ENCODE data around the gene APBA2. TPM values are rescaled to one million over a fixed set of nuclear protein-coding genes. Genes with fewer than 3 reads are reported as not detected.

APBA2 gene
- total RNA-seq, 3 donors from 2014 or later, result 0.64 to 6.9 (median 5.0) TPM

DNA sequence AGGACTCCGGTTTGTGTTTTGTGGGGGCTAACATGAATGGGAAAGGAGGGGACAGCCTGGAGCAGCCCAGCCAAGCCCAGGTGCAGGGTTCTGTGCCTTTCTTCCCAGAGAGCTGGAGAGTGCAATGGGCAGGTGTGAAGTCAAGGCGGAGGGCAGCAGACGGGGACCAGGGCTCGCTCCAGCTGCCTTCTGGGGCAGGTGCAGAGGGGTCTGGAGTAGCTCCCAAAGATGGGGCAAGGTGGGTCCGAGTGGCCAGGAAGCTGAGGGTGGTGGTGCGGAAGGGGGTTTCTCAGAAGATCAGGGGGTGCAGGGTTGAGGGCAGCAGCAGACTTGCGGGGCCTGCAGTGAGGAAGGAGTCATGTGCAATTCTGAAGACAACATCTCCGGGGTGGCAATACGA is 225.0 kb downstream of the APBA2 start:
- Histone ChIP-seq H3K4me1 (no peaks in the 10 kb centered on the region), H3K4me3 (no peak overlapping the region), H3K9me3 (no peaks in the 10 kb centered on the region), H3K36me3 (no peaks in the 10 kb centered on the region), H3K27ac (no peak overlapping the region), H3K27me3 (peaks cover 0 to 5% of the 10 kb centered on the region in 2 donors)
- intact Hi-C loops (cut with DNase I; ENCODE audit: low total_unique reads), result no loop called here
- TF ChIP-seq CTCF (IDR thresholded peaks at IDR 0.05) (no peak), POLR2AphosphoS5 (IDR thresholded peaks at IDR 0.05) (no peak), POLR2A (IDR thresholded peaks at IDR 0.05) (no peak)
- DNase-seq (ENCODE audit: low spot score in 2 of 2), result no peak

GRCh38 chr15:29111705-29112281 is 226.0 kb downstream of the APBA2 start:
- H3K27ac ChIP-seq, result no peak overlapping the region
- intact Hi-C loops (cut with DNase I; ENCODE audit: low total_unique reads), result no loop called here
- H3K4me3 ChIP-seq, result no peak overlapping the region
- peaks cover 0 to 9% of the 10 kb centered on the region in 2 donors for H3K27me3 ChIP-seq
- no peaks in the 10 kb centered on the region for H3K36me3 ChIP-seq
- no peaks in the 10 kb centered on the region for H3K4me1 ChIP-seq
- H3K9me3 ChIP-seq, result no peaks in the 10 kb centered on the region
- no peak for TF ChIP-seq CTCF (IDR thresholded peaks at IDR 0.05)
- TF ChIP-seq POLR2AphosphoS5 (IDR thresholded peaks at IDR 0.05), result no peak
- TF ChIP-seq POLR2A (IDR thresholded peaks at IDR 0.05), result no peak
- no peak for DNase-seq (ENCODE audit: low spot score in 2 of 2)

- no peak for TF ChIP-seq POLR2AphosphoS5 (IDR thresholded peaks at IDR 0.05)
- no peak for TF ChIP-seq CTCF (IDR thresholded peaks at IDR 0.05)
- no peak for TF ChIP-seq POLR2A (IDR thresholded peaks at IDR 0.05)
- Histone ChIP-seq H3K27ac (no peak overlapping the region), H3K4me3 (no peak overlapping the region), H3K36me3 (no peaks in the 10 kb centered on the region), H3K27me3 (peaks cover 0 to 9% of the 10 kb centered on the region in 2 donors), H3K4me1 (no peaks in the 10 kb centered on the region), H3K9me3 (no peaks in the 10 kb centered on the region)
- intact Hi-C loops (cut with DNase I; ENCODE audit: low total_unique reads), result no loop called here
- DNase-seq (ENCODE audit: low spot score in 2 of 2), result no peak
Observed at GRCh38 chr15:29113336-29114220, 227.8 kb downstream of the APBA2 start.

DNA sequence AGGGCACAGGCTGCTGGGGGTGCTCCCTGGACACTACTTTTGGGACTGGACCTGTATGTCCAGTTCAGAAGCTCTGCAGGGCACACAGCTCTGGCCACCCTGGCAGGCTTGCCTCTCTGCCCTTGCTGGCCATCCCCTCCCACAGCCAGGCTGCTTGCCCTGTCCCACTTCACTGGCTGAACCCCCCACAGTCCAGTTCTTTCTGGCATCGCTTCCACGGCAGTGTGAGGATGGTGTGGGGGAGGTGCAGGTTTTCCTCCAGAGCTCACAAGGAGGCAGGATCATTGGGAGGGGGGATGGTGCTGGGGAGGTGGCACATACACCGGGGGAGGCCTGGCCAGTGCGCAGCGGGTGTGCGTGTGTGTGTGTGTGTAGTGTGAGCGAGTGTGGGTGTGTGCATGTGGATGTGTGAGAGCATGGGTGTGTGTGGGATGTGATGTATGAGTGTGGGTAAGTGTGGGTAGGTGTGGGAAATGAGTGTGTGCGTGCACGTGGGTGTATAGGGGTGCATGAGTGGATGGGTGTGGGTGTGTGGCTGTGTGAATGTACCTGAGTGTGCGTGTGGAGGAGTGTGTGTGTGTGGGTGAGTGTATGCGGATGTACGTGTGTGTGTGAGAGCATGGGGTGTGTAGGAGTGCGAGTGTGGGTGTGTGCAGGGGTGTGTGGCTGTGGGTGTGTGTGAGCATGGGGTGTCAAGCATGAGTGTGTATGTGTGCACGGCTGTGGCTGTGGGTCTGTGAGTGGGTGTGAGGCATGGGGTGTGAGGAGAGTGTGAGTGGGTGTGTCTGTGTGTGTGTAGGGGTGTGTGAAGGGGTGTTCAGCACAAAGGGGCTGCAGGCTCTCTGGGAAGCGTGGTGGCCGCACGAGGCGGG is 228.7 kb downstream of the APBA2 start:
- intact Hi-C loops (cut with DNase I; ENCODE audit: low total_unique reads), result no loop called here
- Histone ChIP-seq H3K27ac (no peak overlapping the region), H3K9me3 (no peaks in the 10 kb centered on the region), H3K27me3 (peaks cover 0 to 9% of the 10 kb centered on the region in 2 donors), H3K4me3 (peak overlapping the region in 2 of 3 donors; percentile 40 to 65), H3K36me3 (no peaks in the 10 kb centered on the region), H3K4me1 (no peaks in the 10 kb centered on the region)
- TF ChIP-seq POLR2A (IDR thresholded peaks at IDR 0.05) (no peak), POLR2AphosphoS5 (IDR thresholded peaks at IDR 0.05) (no peak), CTCF (IDR thresholded peaks at IDR 0.05) (no peak)
- DNase-seq (ENCODE audit: low spot score in 2 of 2), result no peak
